C4-2B (cell line): ENCODE data around the gene RNF144A.

Experiments
- ZFX ChIP-seq: fragments of 450-650 bp; IDR thresholded peaks from 2 replicates; pipeline ENCODE4 v1.6.1; 2017
- TF ChIP-seq, protein P1 (sequence below): fragments of 450-650 bp; conservative IDR thresholded peaks from 2 replicates; pipeline ENCODE4 v1.5.1; 2017; ENCODE audit warnings: mild to moderate bottlenecking

DNA sequence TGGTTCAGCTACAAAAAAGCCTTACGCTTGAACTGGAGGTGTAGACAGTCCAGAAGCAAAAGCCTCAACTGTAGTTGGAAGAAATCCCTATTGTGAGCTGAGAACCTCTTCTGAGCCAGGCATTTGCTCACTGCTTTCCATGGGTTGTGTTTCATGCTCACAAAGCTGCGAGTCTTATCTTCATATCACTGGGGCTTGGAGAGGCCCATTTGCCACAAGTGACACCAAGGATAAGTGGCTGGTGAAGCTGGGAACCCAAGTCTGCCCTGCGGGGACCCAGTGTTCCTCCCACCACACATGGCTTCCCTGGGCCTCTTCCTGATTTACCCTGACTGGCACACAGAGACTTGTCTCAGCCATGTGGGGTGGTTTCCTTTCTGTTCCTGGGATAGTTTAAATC lies 130.4 kb downstream of the RNF144A start:
- TF ChIP-seq, protein P1, sequence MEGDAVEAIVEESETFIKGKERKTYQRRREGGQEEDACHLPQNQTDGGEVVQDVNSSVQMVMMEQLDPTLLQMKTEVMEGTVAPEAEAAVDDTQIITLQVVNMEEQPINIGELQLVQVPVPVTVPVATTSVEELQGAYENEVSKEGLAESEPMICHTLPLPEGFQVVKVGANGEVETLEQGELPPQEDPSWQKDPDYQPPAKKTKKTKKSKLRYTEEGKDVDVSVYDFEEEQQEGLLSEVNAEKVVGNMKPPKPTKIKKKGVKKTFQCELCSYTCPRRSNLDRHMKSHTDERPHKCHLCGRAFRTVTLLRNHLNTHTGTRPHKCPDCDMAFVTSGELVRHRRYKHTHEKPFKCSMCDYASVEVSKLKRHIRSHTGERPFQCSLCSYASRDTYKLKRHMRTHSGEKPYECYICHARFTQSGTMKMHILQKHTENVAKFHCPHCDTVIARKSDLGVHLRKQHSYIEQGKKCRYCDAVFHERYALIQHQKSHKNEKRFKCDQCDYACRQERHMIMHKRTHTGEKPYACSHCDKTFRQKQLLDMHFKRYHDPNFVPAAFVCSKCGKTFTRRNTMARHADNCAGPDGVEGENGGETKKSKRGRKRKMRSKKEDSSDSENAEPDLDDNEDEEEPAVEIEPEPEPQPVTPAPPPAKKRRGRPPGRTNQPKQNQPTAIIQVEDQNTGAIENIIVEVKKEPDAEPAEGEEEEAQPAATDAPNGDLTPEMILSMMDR = no peak
- no peak for TF ChIP-seq ZFX
